H1 (cell line): ENCODE data around the gene GMCL2. TPM values are rescaled to one million over a fixed set of nuclear protein-coding genes. Genes with fewer than 3 reads are reported as not detected.

ENCODE experiments used
- CTCF ChIA-PET: fragments of 300-600 bp; sonication (Branson Sonifier 250); formaldehyde crosslinking; loops from one replicate; lab custom pipeline; 2021; ENCODE audit not compliant: partially characterized antibody; lab: Charles Lee
- POLR2A ChIA-PET: fragments of 300-600 bp; sonication (Branson Sonifier 250); formaldehyde crosslinking; loops from one replicate; lab custom pipeline; 2021; ENCODE audit warnings: inconsistent platforms; ENCODE audit not compliant: partially characterized antibody; lab: Charles Lee
- DNase-seq, 2 experiments: peaks; one replicate each; pipeline versions ENCODE4 v3.0.0 to v3.0.0-alpha.2; 2010 to 2022; ENCODE audit warnings: low spot score in 2 of 2, low read depth in 1 of 2, mixed read lengths in 1 of 2
- FAIRE-seq: peaks from 2 replicates; lab custom pipeline; 2011; peaks lifted over from hg19 to GRCh38; lab: Jason Lieb, UNC
- H2AFZ ChIP-seq: 2 replicates; pipeline ENCODE4 v1.8.1; 2012; ENCODE audit warnings: low read length, inconsistent platforms
- H2AK5ac ChIP-seq: 2 replicates; pipeline ENCODE4 v1.6.1; 2013; ENCODE audit warnings: low read depth, low read length
- H2BK120ac ChIP-seq: replicated peaks from 2 replicates; pipeline ENCODE3; 2013; ENCODE audit warnings: low read depth, low read length, inconsistent platforms
- H2BK12ac ChIP-seq: 2 replicates; pipeline ENCODE4 v1.6.1; 2013; ENCODE audit warnings: low read depth, low read length
- H2BK15ac ChIP-seq: 2 replicates; pipeline ENCODE4 v1.6.1; 2013; ENCODE audit warnings: low read length
- H2BK20ac ChIP-seq: 2 replicates; pipeline ENCODE4 v1.6.1; 2013; ENCODE audit warnings: low read length
- H2BK5ac ChIP-seq: 2 replicates; pipeline ENCODE4 v1.6.1; 2013; ENCODE audit warnings: low read depth, low read length
- H3K14ac ChIP-seq: 2 replicates; pipeline ENCODE4 v1.6.1; 2013; ENCODE audit warnings: inconsistent platforms; ENCODE audit not compliant: insufficient read length
- H3K18ac ChIP-seq: 2 replicates; pipeline ENCODE4 v1.6.1; 2013; ENCODE audit warnings: low read length; ENCODE audit errors: extremely low read depth
- H3K23ac ChIP-seq: 2 replicates; pipeline ENCODE4 v1.6.1; 2013; ENCODE audit warnings: inconsistent platforms; ENCODE audit not compliant: insufficient read length
- H3K23me2 ChIP-seq: 2 replicates; pipeline ENCODE4 v1.6.1; 2013; ENCODE audit warnings: low read depth, low read length
- H3K27ac ChIP-seq: 2 replicates; pipeline ENCODE4 v1.6.1; 2011; ENCODE audit warnings: low read depth, low read length, inconsistent platforms
- H3K27me3 ChIP-seq, 4 experiments: replicated peaks in 1 of 4; 1 replicate in 1 of 4; 2 replicates in 3 of 4; pipeline versions ENCODE4 v1.6.1 to v1.8.1; 2011 to 2013; ENCODE audit warnings: low read length in 3 of 4, mild to moderate bottlenecking in 3 of 4, inconsistent platforms in 2 of 4, mixed read lengths in 2 of 4, moderate library complexity in 1 of 4; ENCODE audit not compliant: control insufficient read depth in 3 of 4, insufficient read depth in 3 of 4; ENCODE audit errors: extremely low read depth in 1 of 4
- H3K36me3 ChIP-seq, 4 experiments: 2 replicates each; pipeline versions ENCODE4 v1.6.1 to v1.8.1; 2011 to 2013; ENCODE audit warnings: mild to moderate bottlenecking in 4 of 4, low read length in 3 of 4, moderate library complexity in 2 of 4, control low read depth in 1 of 4, inconsistent platforms in 1 of 4; ENCODE audit not compliant: insufficient read depth in 4 of 4, control insufficient read depth in 2 of 4
- H3K4ac ChIP-seq: replicated peaks from 2 replicates; pipeline ENCODE3; 2013; ENCODE audit warnings: low read length, low read depth, mixed read lengths, inconsistent platforms; ENCODE audit not compliant: insufficient read length
- H3K4me1 ChIP-seq, 4 experiments: replicated peaks in 1 of 4; 1 replicate in 1 of 4; 2 replicates in 3 of 4; pipeline versions ENCODE4 v1.6.1 to v1.8.1; 2011 to 2013; ENCODE audit warnings: low read length in 3 of 4, inconsistent platforms in 2 of 4, mixed read lengths in 1 of 4; ENCODE audit not compliant: insufficient read depth in 4 of 4, control insufficient read depth in 3 of 4
- H3K4me2 ChIP-seq, 2 experiments: 2 replicates each; pipeline versions ENCODE4 v1.6.1 to v1.8.1; 2011 to 2013; ENCODE audit warnings: low read depth in 2 of 2, low read length in 2 of 2, control low read depth in 1 of 2, inconsistent platforms in 1 of 2, mild to moderate bottlenecking in 1 of 2; ENCODE audit not compliant: insufficient read depth in 1 of 2
- H3K4me3 ChIP-seq, 4 experiments: fragments of 200-600, 300-600 bp in 1 of 4; sonication (generic), shearing (Covaris generic), sonication (Bioruptor Twin) in 1 of 4; 2 replicates each; pipeline versions ENCODE4 v1.5.1 to v1.8.1; 2011 to 2016; ENCODE audit warnings: low read length in 4 of 4, low read depth in 3 of 4, control low read depth in 2 of 4, inconsistent platforms in 2 of 4, mild to moderate bottlenecking in 2 of 4, mixed read lengths in 1 of 4, moderate library complexity in 1 of 4; ENCODE audit not compliant: insufficient read depth in 2 of 4; ENCODE audit errors: extremely low read depth in 1 of 4
- H3K56ac ChIP-seq: replicated peaks from 2 replicates; pipeline ENCODE3; 2013; ENCODE audit warnings: low read depth, mild to moderate bottlenecking, mixed read lengths, low read length, inconsistent platforms; ENCODE audit not compliant: insufficient read length
- H3K79me1 ChIP-seq: 2 replicates; pipeline ENCODE4 v1.6.1; 2013; ENCODE audit warnings: low read depth, low read length, control low read depth
- H3K79me2 ChIP-seq, 2 experiments: 2 replicates each; pipeline versions ENCODE4 v1.6.1 to v1.8.1; 2012 to 2013; ENCODE audit warnings: low read length in 2 of 2, mild to moderate bottlenecking in 2 of 2, inconsistent platforms in 1 of 2; ENCODE audit not compliant: insufficient read depth in 2 of 2, control insufficient read depth in 1 of 2
- H3K9ac ChIP-seq, 4 experiments: replicated peaks in 1 of 4; 1 replicate in 1 of 4; 2 replicates in 3 of 4; pipeline versions ENCODE4 v1.6.1 to v1.8.1; 2011 to 2013; ENCODE audit warnings: low read depth in 3 of 4, low read length in 3 of 4, control low read depth in 2 of 4, mild to moderate bottlenecking in 2 of 4, moderate library complexity in 2 of 4, inconsistent platforms in 1 of 4; ENCODE audit errors: extremely low read depth in 1 of 4
- H3K9me3 ChIP-seq, 2 experiments: 2 replicates each; pipeline versions ENCODE4 v1.6.1 to v1.8.1; 2012 to 2013; ENCODE audit warnings: mild to moderate bottlenecking in 2 of 2, moderate library complexity in 2 of 2, control low read depth in 1 of 2, inconsistent platforms in 1 of 2, low read depth in 1 of 2, low read length in 1 of 2, mixed read lengths in 1 of 2; ENCODE audit not compliant: insufficient read depth in 2 of 2
- H4K20me1 ChIP-seq, 2 experiments: replicated peaks in 1 of 2; 2 replicates each; pipeline versions ENCODE3 to v1.8.1; 2011 to 2013; ENCODE audit warnings: inconsistent platforms in 2 of 2, low read length in 2 of 2, mild to moderate bottlenecking in 1 of 2; ENCODE audit not compliant: insufficient read depth in 2 of 2, control insufficient read depth in 1 of 2
- H4K5ac ChIP-seq: 2 replicates; pipeline ENCODE4 v1.6.1; 2013; ENCODE audit warnings: low read length, low read depth, mixed read lengths, inconsistent platforms; ENCODE audit not compliant: insufficient read length
- H4K8ac ChIP-seq: 2 replicates; pipeline ENCODE4 v1.8.0; 2013; ENCODE audit warnings: mild to moderate bottlenecking, moderate library complexity, low read length, inconsistent platforms; ENCODE audit not compliant: insufficient read depth; ENCODE audit errors: extremely low read depth
- H4K91ac ChIP-seq: replicated peaks from 2 replicates; pipeline ENCODE3; 2013; ENCODE audit warnings: low read length, mixed read lengths, inconsistent platforms; ENCODE audit not compliant: insufficient read length
- BCL11A ChIP-seq, 2 experiments: IDR thresholded peaks; one replicate each; pipeline ENCODE4 v1.6.1; 2011; ENCODE audit warnings: low read depth in 2 of 2, low read length in 2 of 2, mild to moderate bottlenecking in 2 of 2
- EGR1 ChIP-seq: IDR thresholded peaks from 2 replicates; pipeline ENCODE4 v1.6.1; 2011; ENCODE audit warnings: low read depth, low read length, borderline replicate concordance
- KDM4A ChIP-seq: IDR thresholded peaks from one replicate; pipeline ENCODE4 v1.7.1; 2012; ENCODE audit warnings: low read depth, mild to moderate bottlenecking, moderate library complexity, low read length, inconsistent platforms; ENCODE audit not compliant: severe bottlenecking
- USF2 ChIP-seq: IDR thresholded peaks from 2 replicates; pipeline ENCODE4 v1.6.1; 2011; ENCODE audit warnings: low read length, improper control_type of control experiment
- WGBS, 2 experiments: shearing (Covaris generic) in 1 of 2; methylation state at CpG; one replicate each; pipeline versions ENCODE4 v1.1.6 to v1.1.7; 2013 to 2015; ENCODE audit warnings: low lambda C conversion rate in 2 of 2, mixed read lengths in 2 of 2, inconsistent platforms in 1 of 2, low coverage in 1 of 2, missing lambda C conversion rate in 1 of 2; ENCODE audit not compliant: insufficient replicate concordance in 2 of 2, insufficient coverage in 1 of 2, insufficient read length in 1 of 2; ENCODE audit errors: extremely low coverage in 1 of 2, missing lambda C conversion rate in 1 of 2; 5-methylcytosine and 5-hydroxymethylcytosine counted together
- polyA plus RNA-seq, 7 experiments: library from polyadenylated mRNA; depleted of rRNA in 3 of 7; stranded (reverse) in 5 of 7; unstranded in 2 of 7; fragments of >200 nt in 5 of 7; fragments of 200-250 nt in 2 of 7; gene quantifications; 1 replicate in 5 of 7; 2 replicates in 1 of 7; 4 replicates in 1 of 7; pipeline versions ENCODE4 v1.2.1 to v1.2.3, GENCODE V29; 2011 to 2013; ENCODE audit warnings: missing spikeins in 2 of 7, mixed read lengths in 2 of 7
- total RNA-seq: library from RNA; stranded (reverse); fragmentation: NEBNext Ultra II Directional; extraction: Animal tissue kit (Norgen Biotek cat#: 25700); gene quantifications from 2 replicates; pipeline ENCODE4 v1.2.1, GENCODE V29; 2021

GMCL2 gene
- total and polyA plus RNA-seq, 2 of the 8 experiments (the other 6 are each of a cell fraction or from before 2014, with no cell fraction given): 0.13 TPM; not detected in 1

GRCh38 chr5:178234121-178234749, 47.1 kb upstream of the GMCL2 start:
- no peak overlapping the region for H4K5ac ChIP-seq
- WGBS, 2 experiments: 88% methylated on average over 7 of the region's 7 CpGs; no CpG with 5 or more reads in 1 of the 2 experiments
- H2BK12ac ChIP-seq: no peak overlapping the region; the same call in 1 of the 2 replicates
- no peak overlapping the region for H2BK15ac ChIP-seq
- peaks cover 0 to 5% of the 10 kb centered on the region in 2 experiments for H4K20me1 ChIP-seq
- no peak overlapping the region for H2BK120ac ChIP-seq
- H3K9ac ChIP-seq: no peak overlapping the region
- no peak overlapping the region for H3K56ac ChIP-seq
- H3K36me3 ChIP-seq: peaks cover 5 to 20% (median 7%) of the 10 kb centered on the region in 4 experiments; a peak in 6 of 8 replicates
- no peak overlapping the region for H2BK20ac ChIP-seq
- H2AFZ ChIP-seq: no peak overlapping the region
- peaks cover 4% of the 10 kb centered on the region; the same call in 1 of the 2 replicates for H3K23me2 ChIP-seq
- peaks cover 0 to 19% (median 12%) of the 10 kb centered on the region in 4 experiments; a peak in 6 of 7 replicates for H3K4me1 ChIP-seq
- ChIA-PET POLR2A (interaction anchor here (1.0 to 21.6 kb wide), 6 partner anchors 10 to 54 kb away, joined by 3 to 507 read pairs (median 4); partner anchors contain the start of gene HNRNPAB), CTCF (interaction anchor here (0.6 to 2.6 kb wide), 31 partner anchors 10 to 827 kb away, joined by 3 to 20 read pairs (median 3); partner anchors contain the start of gene COL23A1)
- H3K4me3 ChIP-seq: no peak overlapping the region
- no peak for DNase-seq
- H3K4ac ChIP-seq: no peak overlapping the region
- peaks cover 11% of the 10 kb centered on the region for H3K79me1 ChIP-seq
- H2BK5ac ChIP-seq: no peak overlapping the region
- no peak overlapping the region for H3K18ac ChIP-seq
- no peak for FAIRE-seq
- H3K9me3 ChIP-seq: no peaks in the 10 kb centered on the region
- H3K23ac ChIP-seq: no peak overlapping the region
- H2AK5ac ChIP-seq: no peak overlapping the region
- no peak overlapping the region for H3K27ac ChIP-seq
- H3K4me2 ChIP-seq: no peak overlapping the region
- H3K14ac ChIP-seq: no peak overlapping the region
- H4K91ac ChIP-seq: no peak overlapping the region
- H3K27me3 ChIP-seq: no peaks in the 10 kb centered on the region
- peak overlapping the region; percentile 19 for H4K8ac ChIP-seq
- TF ChIP-seq USF2: no peak
- TF ChIP-seq KDM4A: no peak
- no peak for TF ChIP-seq EGR1
- no peak for TF ChIP-seq BCL11A (IDR thresholded peaks at IDR 0.05; ENCODE audit: low read depth in 2 of 2, low read length in 2 of 2)
- peaks cover 0 to 13% of the 10 kb centered on the region in 2 experiments; a peak in 2 of 4 replicates for H3K79me2 ChIP-seq
